ENCODE measurements around the gene FZD8. TPM values are rescaled to one million over a fixed set of nuclear protein-coding genes. Genes with fewer than 3 reads are reported as not detected.
A peak's percentile ranks its signal among the peaks of the same experiment; 100 is the strongest.

FZD8 gene
- total RNA-seq, 1 donor from 2014 or later, result 6.8 TPM

GRCh38 chr10:35626971-35627507 lies 15.1 kb downstream of the FZD8 start:
- peak; percentile 59 for DNase-seq (ENCODE audit: low read depth)
- Histone ChIP-seq H3K4me3 (ENCODE audit: low read depth, low read length) (no peak overlapping the region), H3K36me3 (ENCODE audit: control insufficient read depth, insufficient read depth, low read length) (no peaks in the 10 kb centered on the region), H3K27me3 (ENCODE audit: control insufficient read depth, insufficient read depth, low read length) (no peaks in the 10 kb centered on the region)
- TF ChIP-seq CTCF (IDR thresholded peaks at IDR 0.05; ENCODE audit: insufficient read depth, low read length, severe bottlenecking), result no peak
- FAIRE-seq, result no peak

- FAIRE-seq, result no peak
- Histone ChIP-seq H3K36me3 (ENCODE audit: control insufficient read depth, insufficient read depth, low read length) (no peaks in the 10 kb centered on the region), H3K27me3 (ENCODE audit: control insufficient read depth, insufficient read depth, low read length) (no peaks in the 10 kb centered on the region)
Measured at GRCh38 chr10:35614312-35614711, 27.8 kb downstream of the FZD8 start.

GRCh38 chr10:35613597-35614226 lies 28.4 kb downstream of the FZD8 start:
- Histone ChIP-seq H3K4me3 (ENCODE audit: low read depth, low read length) (no peak overlapping the region), H3K27me3 (ENCODE audit: control insufficient read depth, insufficient read depth, low read length) (no peaks in the 10 kb centered on the region), H3K36me3 (ENCODE audit: control insufficient read depth, insufficient read depth, low read length) (no peaks in the 10 kb centered on the region)
- peak; percentile 34 for TF ChIP-seq CTCF (IDR thresholded peaks at IDR 0.05; ENCODE audit: insufficient read depth, low read length, severe bottlenecking)
- DNase-seq (ENCODE audit: low read depth) (peak; percentile 41), FAIRE-seq (no peak)

More at GRCh38 chr10:35614312-35614711, 27.8 kb downstream of the FZD8 start:
- DNase-seq (ENCODE audit: low read depth), result no peak
- H3K4me3 ChIP-seq (ENCODE audit: low read depth, low read length), result no peak overlapping the region
- no peak for TF ChIP-seq CTCF (IDR thresholded peaks at IDR 0.05; ENCODE audit: insufficient read depth, low read length, severe bottlenecking)

- no peak for TF ChIP-seq CTCF (IDR thresholded peaks at IDR 0.05; ENCODE audit: insufficient read depth, low read length, severe bottlenecking)
- peaks cover 1% of the 10 kb centered on the region for H3K27me3 ChIP-seq (ENCODE audit: control insufficient read depth, insufficient read depth, low read length)
- no peak for DNase-seq (ENCODE audit: low read depth)
- no peak overlapping the region for H3K4me3 ChIP-seq (ENCODE audit: low read depth, low read length)
- H3K36me3 ChIP-seq (ENCODE audit: control insufficient read depth, insufficient read depth, low read length), result no peaks in the 10 kb centered on the region
- no peak for FAIRE-seq
Measured at GRCh38 chr10:35613107-35613440, 29.0 kb downstream of the FZD8 start.

- no peak overlapping the region for H3K4me3 ChIP-seq (ENCODE audit: low read depth, low read length)
- DNase-seq (ENCODE audit: low read depth) (no peak), FAIRE-seq (no peak)
- TF ChIP-seq CTCF (IDR thresholded peaks at IDR 0.05; ENCODE audit: insufficient read depth, low read length, severe bottlenecking), result no peak
- peaks cover 3% of the 10 kb centered on the region for H3K27me3 ChIP-seq (ENCODE audit: control insufficient read depth, insufficient read depth, low read length)
- H3K36me3 ChIP-seq (ENCODE audit: control insufficient read depth, insufficient read depth, low read length), result no peaks in the 10 kb centered on the region
Measured at GRCh38 chr10:35612385-35613106, 29.6 kb downstream of the FZD8 start.
